Measurements from ENCODE around the gene TRABD2B. TPM values are rescaled to one million over a fixed set of nuclear protein-coding genes. Genes with fewer than 3 reads are reported as not detected.

The TRABD2B gene
- total and polyA plus RNA-seq, 12 donors: 0.33 to 3.3 (median 0.83) TPM

DNA sequence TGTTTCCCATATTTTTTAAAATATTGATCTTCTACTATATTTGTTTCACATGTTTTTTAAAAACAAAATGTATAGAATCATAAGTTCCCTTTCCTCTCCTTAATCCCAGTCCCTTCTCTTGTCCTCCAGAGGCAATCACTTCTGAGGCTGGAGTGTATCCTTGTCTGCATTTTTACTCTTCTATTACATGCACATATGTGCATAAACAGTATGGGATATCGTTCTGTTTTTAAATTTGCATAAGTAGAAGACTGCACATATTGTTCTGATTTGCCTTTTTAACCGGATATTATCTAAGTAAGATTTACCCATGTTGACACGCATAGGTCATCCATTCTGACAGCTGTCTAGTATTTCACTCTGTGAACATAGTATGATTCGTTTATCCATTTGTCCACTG is 142.0 kb downstream of the TRABD2B start:
- no peak overlapping the region for H3K27ac ChIP-seq
- no peaks in the 10 kb centered on the region for H3K9me3 ChIP-seq (replicated peaks in 1 of 3)
- no peak for DNase-seq
- H3K4me1 ChIP-seq (replicated peaks in 1 of 2): no peaks in the 10 kb centered on the region
- TF ChIP-seq POLR2A (IDR thresholded peaks at IDR 0.05): no peak
- no peak overlapping the region for H3K4me3 ChIP-seq
- intact Hi-C loops (cut with DNase I): no loop called here
- 68 to 89% (median 79%) methylated on average over 4 of the region's 4 CpGs for WGBS, 4 donors
- no peaks in the 10 kb centered on the region for H3K36me3 ChIP-seq (replicated peaks in 1 of 2)
- no peaks in the 10 kb centered on the region for H3K27me3 ChIP-seq

DNA sequence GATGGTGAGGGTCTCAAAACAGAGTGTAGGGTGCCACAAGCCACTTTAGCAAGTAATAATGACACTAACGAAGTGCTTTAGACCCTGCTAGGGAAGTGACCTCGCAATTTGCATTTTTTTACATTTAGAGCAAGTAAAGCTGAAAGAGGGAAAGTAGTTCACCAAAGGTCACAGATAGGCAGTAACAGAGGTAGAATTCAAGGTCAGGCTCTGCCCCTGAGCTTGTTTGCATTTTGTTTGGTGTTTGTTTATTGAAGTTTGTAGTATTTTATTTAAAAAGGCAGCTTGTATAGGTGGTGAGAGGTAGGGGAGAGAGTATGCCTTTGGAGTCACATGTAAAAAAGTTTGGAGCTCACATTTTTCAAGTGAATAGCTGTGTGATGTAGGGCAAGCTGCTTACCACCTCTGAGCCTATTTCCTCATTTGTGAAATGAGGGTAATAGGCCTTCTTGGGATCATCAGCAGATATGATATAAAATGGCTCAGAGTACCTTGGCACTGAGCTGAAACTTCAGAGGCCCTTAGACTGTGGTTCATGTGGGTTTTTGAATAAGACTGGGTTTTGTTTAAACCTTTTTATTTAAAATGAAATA is 142.5 kb downstream of the TRABD2B start:
- intact Hi-C loops (cut with DNase I): no loop called here
- no peaks in the 10 kb centered on the region for H3K27me3 ChIP-seq
- no peaks in the 10 kb centered on the region for H3K9me3 ChIP-seq (replicated peaks in 1 of 3)
- no peak overlapping the region for H3K27ac ChIP-seq
- peak in 1 of 7 donors; percentile 1 for DNase-seq
- no peaks in the 10 kb centered on the region for H3K36me3 ChIP-seq (replicated peaks in 1 of 2)
- TF ChIP-seq POLR2A (IDR thresholded peaks at IDR 0.05) (no peak), CTCF (IDR thresholded peaks at IDR 0.05) (no peak)
- H3K4me1 ChIP-seq (replicated peaks in 1 of 2): no peaks in the 10 kb centered on the region
- WGBS, 4 donors: 84 to 97% (median 86%) methylated on average over 2 of the region's 2 CpGs
- H3K4me3 ChIP-seq: no peak overlapping the region

DNA sequence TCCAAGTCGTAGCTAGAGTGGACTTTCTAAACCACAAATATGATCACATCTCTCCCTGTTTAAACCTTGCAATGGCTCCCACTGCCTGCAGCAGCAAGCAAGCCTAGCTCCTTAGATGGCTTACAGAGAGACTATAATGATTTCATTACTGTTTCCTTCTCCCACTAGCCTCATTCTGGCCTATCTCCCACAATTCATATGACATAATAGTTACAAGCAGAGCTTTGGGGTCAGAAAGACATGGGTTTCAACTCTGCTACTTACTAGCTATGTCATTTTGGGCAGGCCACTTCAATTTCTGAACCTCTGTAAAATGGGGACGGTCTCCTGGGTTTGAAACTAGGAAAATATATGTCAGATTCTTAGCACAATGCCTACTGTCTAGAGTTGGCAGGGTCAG is 143.3 kb downstream of the TRABD2B start:
- TF ChIP-seq POLR2A (IDR thresholded peaks at IDR 0.05): no peak
- TF ChIP-seq CTCF (IDR thresholded peaks at IDR 0.05): no peak
- Histone ChIP-seq H3K4me1 (replicated peaks in 1 of 2) (no peaks in the 10 kb centered on the region), H3K27me3 (no peaks in the 10 kb centered on the region), H3K36me3 (replicated peaks in 1 of 2) (no peaks in the 10 kb centered on the region), H3K9me3 (replicated peaks in 1 of 3) (no peaks in the 10 kb centered on the region), H3K27ac (no peak overlapping the region), H3K4me3 (no peak overlapping the region)
- intact Hi-C loops (cut with DNase I): no loop called here
- 82 to 90% (median 84%) methylated on average over 2 of the region's 2 CpGs for WGBS, 4 donors
- DNase-seq: no peak

DNA sequence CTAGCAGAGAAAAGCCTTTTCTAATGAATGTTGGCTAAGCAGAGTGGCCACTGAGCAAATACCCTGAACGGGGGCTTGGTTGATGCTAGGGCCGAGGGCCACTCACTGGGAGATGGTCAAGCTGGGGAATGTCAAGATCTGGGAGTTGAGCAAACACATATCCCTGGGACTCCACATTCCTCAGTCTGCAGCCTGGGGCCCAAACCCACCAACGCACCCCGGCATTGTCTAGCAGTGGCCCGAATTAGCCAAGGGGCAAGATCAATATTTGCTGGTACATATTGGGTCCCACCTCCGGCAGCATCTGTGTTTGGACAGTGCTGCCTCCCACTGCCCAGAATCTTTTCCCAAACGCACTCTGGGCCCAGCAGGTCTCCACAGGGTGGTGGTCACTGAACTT is 144.1 kb downstream of the TRABD2B start:
- no peaks in the 10 kb centered on the region for H3K36me3 ChIP-seq (replicated peaks in 1 of 2)
- no peak overlapping the region for H3K4me3 ChIP-seq
- intact Hi-C loops (cut with DNase I): no loop called here
- TF ChIP-seq CTCF (IDR thresholded peaks at IDR 0.05) (no peak), POLR2A (IDR thresholded peaks at IDR 0.05) (no peak)
- H3K9me3 ChIP-seq (replicated peaks in 1 of 3): no peaks in the 10 kb centered on the region
- H3K27me3 ChIP-seq: no peaks in the 10 kb centered on the region
- WGBS, 4 donors: 93 to 99% (median 97%) methylated on average over 6 to 7 of the region's 7 CpGs
- no peak for DNase-seq
- H3K4me1 ChIP-seq (replicated peaks in 1 of 2): no peaks in the 10 kb centered on the region
- H3K27ac ChIP-seq: no peak overlapping the region

DNA sequence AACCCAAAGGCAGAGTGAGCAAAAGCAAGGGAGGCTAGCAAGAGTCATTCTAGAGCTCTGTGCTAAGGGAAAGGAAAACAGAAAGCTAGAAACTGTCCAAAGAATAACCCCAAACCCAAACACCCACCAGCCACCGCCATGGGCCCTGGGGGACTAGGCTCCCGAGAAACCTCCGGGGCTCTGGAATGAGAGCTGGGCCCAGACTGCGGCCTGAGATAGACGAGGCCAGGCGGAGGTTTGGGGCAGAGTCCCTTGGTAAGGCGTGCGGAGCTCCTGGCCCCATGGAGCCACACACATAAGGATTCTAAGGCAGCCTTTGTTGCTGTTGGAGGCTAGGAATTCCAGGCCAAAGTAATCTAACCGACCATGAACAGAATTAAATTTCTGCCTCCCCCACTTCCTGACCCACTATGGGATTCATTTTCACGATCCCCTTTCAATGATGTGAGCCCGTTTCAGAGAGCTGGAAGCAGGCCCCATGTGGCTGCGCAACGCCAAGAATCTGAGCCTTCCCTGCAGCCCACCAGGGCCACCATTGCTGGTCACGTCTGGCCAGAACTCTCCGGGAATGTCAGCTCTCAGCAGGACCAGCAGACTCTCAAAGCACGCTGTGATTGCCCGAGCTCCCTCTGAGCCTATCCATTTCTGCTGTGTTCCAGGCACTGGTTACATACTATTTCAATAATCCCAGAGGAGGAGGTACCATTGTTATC is 145.0 kb downstream of the TRABD2B start:
- no peaks in the 10 kb centered on the region for H3K4me1 ChIP-seq (replicated peaks in 1 of 2)
- intact Hi-C loops (cut with DNase I): no loop called here
- H3K27me3 ChIP-seq: no peaks in the 10 kb centered on the region
- no peak for DNase-seq
- 94 to 97% (median 95%) methylated on average over 17 of the region's 17 CpGs for WGBS, 4 donors
- no peaks in the 10 kb centered on the region for H3K36me3 ChIP-seq (replicated peaks in 1 of 2)
- no peaks in the 10 kb centered on the region for H3K9me3 ChIP-seq (replicated peaks in 1 of 3)
- TF ChIP-seq POLR2A (IDR thresholded peaks at IDR 0.05) (no peak), CTCF (IDR thresholded peaks at IDR 0.05) (no peak)
- H3K4me3 ChIP-seq: no peak overlapping the region
- H3K27ac ChIP-seq: no peak overlapping the region
